HG03280 (cell line): ENCODE data around the gene KANSL1.
"Not testable (repeated sequence)": the region's sequence is repeated elsewhere in the genome, so short reads cannot be mapped to it uniquely, and the experiment has no call there.

ENCODE experiments used
- ATAC-seq: cut with Tn5 transposase; IDR thresholded peaks from one replicate; pipeline ENCODE4 v1.9.1; 2021; ENCODE audit warnings: mild to moderate bottlenecking, moderate library complexity; ENCODE audit not compliant: unreplicated experiment

KANSL1 gene

GRCh38 chr17:46192439-46193150, 634 bp downstream of the KANSL1 start:
- peak; percentile 29 for ATAC-seq

GRCh38 chr17:46192189-46192438, 1.1 kb downstream of the KANSL1 start:
- ATAC-seq: no peak

GRCh38 chr17:46191322-46192188, 1.7 kb downstream of the KANSL1 start:
- ATAC-seq: no peak

- ATAC-seq: no peak
These were observed 2.5 kb downstream of the KANSL1 start for GRCh38 chr17:46190763-46191162.

GRCh38 chr17:46186827-46187235, 6.4 kb downstream of the KANSL1 start:
- ATAC-seq: not testable (repeated sequence)

- ATAC-seq: no peak
These were observed 8.5 kb downstream of the KANSL1 start for GRCh38 chr17:46184696-46185095.

GRCh38 chr17:46183383-46183782, 9.8 kb downstream of the KANSL1 start:
- ATAC-seq: not testable (repeated sequence)

GRCh38 chr17:46182961-46183360, 10.3 kb downstream of the KANSL1 start:
- no peak for ATAC-seq

GRCh38 chr17:46181940-46182339, 11.3 kb downstream of the KANSL1 start:
- ATAC-seq: no peak

- not testable (repeated sequence) for ATAC-seq
These were observed 11.9 kb downstream of the KANSL1 start for GRCh38 chr17:46181316-46181715.

- ATAC-seq: no peak
These were observed 12.3 kb downstream of the KANSL1 start for GRCh38 chr17:46180892-46181274.

- not testable (repeated sequence) for ATAC-seq
These were observed 12.9 kb downstream of the KANSL1 start for GRCh38 chr17:46180185-46180891.

- peak; percentile 68 for ATAC-seq
These were observed 13.7 kb downstream of the KANSL1 start for GRCh38 chr17:46179375-46179999.

GRCh38 chr17:46178550-46179214, 14.5 kb downstream of the KANSL1 start:
- ATAC-seq: no peak

- ATAC-seq: no peak
These were observed 16.3 kb downstream of the KANSL1 start for GRCh38 chr17:46176975-46177374.

GRCh38 chr17:46175891-46176290, 17.3 kb downstream of the KANSL1 start:
- ATAC-seq: no peak

- no peak for ATAC-seq
These were observed 20.1 kb downstream of the KANSL1 start for GRCh38 chr17:46173153-46173552.

- no peak for ATAC-seq
These were observed 21.3 kb downstream of the KANSL1 start for GRCh38 chr17:46171939-46172338.

- ATAC-seq: no peak
These were observed 22.4 kb downstream of the KANSL1 start for GRCh38 chr17:46170639-46171429.
